ENCODE results near the gene DRP2. TPM values are rescaled to one million over a fixed set of nuclear protein-coding genes. Genes with fewer than 3 reads are reported as not detected.

Gene DRP2
- total and polyA plus RNA-seq, 4 donors: 0.18 to 1.9 (median 0.89) TPM

DNA sequence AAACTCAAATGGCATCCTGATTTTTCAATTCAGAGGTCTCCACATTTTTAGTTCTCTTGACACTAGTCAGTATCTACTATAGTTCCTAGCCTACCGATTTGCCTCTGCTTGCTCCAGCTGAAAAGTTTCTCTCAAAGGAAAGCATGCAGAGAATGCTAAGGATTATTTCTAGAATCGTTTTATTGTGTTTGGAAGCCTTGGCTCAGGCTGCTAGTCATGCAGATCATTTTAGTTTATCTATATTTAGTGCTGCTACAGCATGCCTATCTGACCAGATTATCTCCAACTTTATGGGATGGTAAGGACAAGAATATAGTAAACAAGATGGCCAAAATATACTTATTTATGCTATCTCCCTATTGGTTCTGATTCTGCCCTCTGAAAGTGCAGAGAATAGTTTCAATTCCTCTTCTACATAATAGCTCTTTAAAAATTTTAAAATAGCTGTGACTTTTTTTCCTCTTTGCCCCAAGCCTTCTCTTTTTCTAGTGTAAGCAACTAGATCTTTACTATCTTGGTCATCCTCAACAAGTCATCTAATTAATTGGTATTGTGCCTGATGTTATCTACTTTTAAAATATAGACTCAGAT is 15.7 kb upstream of the DRP2 start:
- Histone ChIP-seq H3K4me3 (ENCODE audit: low read length in 2 of 2) (no peak overlapping the region), H3K9me3 (ENCODE audit: control insufficient read depth, low read length) (no peaks in the 10 kb centered on the region), H3K36me3 (ENCODE audit: control insufficient read depth in 1 of 2, insufficient read depth in 2 of 2, low read length in 1 of 2) (no peaks in the 10 kb centered on the region), H3K27ac (ENCODE audit: low read depth in 1 of 2, low read length in 2 of 2) (peak overlapping the region in 1 of 2 donors; percentile 28), H3K4me1 (ENCODE audit: control insufficient read depth in 1 of 2, insufficient read depth in 2 of 2, low read length in 2 of 2) (no peaks in the 10 kb centered on the region), H3K27me3 (ENCODE audit: control insufficient read depth in 1 of 2, insufficient read depth in 2 of 2, low read length in 1 of 2) (no peaks in the 10 kb centered on the region)
- intact Hi-C loops (cut with DNase I): loop anchor here in 1 of 2 donors (10.0 kb wide), 1 partner anchor 309 kb away; no protein-coding TSS in a partner anchor
- WGBS, 2 donors: 6 to 25% methylated on average over 2 of the region's 2 CpGs
- DNase-seq: no peak
- no peak for ATAC-seq (ENCODE audit: low FRiP score)

- ATAC-seq (ENCODE audit: low FRiP score) (no peak), DNase-seq (no peak)
- H3K36me3 ChIP-seq (ENCODE audit: control insufficient read depth in 1 of 2, insufficient read depth in 2 of 2, low read length in 1 of 2): no peaks in the 10 kb centered on the region
- no peak overlapping the region for H3K4me3 ChIP-seq (ENCODE audit: low read length in 2 of 2)
- no peaks in the 10 kb centered on the region for H3K9me3 ChIP-seq (ENCODE audit: control insufficient read depth, low read length)
- 39 to 47% methylated on average over 3 of the region's 3 CpGs for WGBS, 2 donors
- H3K27me3 ChIP-seq (ENCODE audit: control insufficient read depth in 1 of 2, insufficient read depth in 2 of 2, low read length in 1 of 2): no peaks in the 10 kb centered on the region
- H3K27ac ChIP-seq (ENCODE audit: low read depth in 1 of 2, low read length in 2 of 2): no peak overlapping the region
- no peaks in the 10 kb centered on the region for H3K4me1 ChIP-seq (ENCODE audit: control insufficient read depth in 1 of 2, insufficient read depth in 2 of 2, low read length in 2 of 2)
- intact Hi-C loops (cut with DNase I): loop anchor here in 1 of 2 donors (5.0 to 10.0 kb wide), 2 partner anchors 154 to 312 kb away; partner anchors contain the start of gene TRMT2B
Observed at GRCh38 chrX:101206471-101206870, 13.1 kb upstream of the DRP2 start.

DNA sequence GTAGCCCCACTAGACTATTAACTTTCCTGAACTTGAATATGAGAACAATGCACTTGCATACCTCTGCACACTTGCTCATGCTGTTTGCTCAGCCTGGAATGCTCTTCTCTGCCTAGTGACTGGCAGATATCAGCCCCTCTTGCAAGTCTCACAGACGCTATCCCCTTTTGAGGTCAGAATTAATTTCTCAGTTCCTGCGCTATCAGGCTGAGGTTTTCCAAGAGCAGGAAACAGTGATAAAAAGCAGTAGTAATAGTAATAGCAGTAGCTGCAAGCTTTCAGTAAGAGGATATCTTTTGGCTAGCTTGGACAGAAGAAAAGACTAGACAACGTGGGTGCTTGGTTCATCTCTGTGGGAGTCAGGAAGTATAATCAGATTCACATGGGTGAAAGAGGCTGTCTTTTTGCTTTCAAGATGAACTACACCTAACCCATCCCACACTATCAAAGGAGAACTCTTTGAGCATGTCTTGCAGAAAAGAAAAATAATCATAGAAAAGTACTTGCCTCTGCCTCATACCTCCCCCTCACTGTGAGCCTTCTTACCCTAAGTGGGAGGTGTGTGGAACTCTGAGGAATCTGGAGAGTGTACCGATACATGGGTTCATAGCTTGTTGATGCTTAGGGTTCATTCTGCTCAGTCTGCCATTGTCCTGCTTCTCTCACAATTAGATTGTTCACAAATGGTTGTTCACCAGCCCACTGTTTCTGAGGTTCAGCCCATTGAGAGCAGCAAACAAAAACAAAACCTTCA is 11.3 kb upstream of the DRP2 start:
- Histone ChIP-seq H3K27ac (ENCODE audit: low read depth in 1 of 2, low read length in 2 of 2) (no peak overlapping the region), H3K4me1 (ENCODE audit: control insufficient read depth in 1 of 2, insufficient read depth in 2 of 2, low read length in 2 of 2) (no peaks in the 10 kb centered on the region), H3K9me3 (ENCODE audit: control insufficient read depth, low read length) (no peaks in the 10 kb centered on the region), H3K4me3 (ENCODE audit: low read length in 2 of 2) (no peak overlapping the region), H3K36me3 (ENCODE audit: control insufficient read depth in 1 of 2, insufficient read depth in 2 of 2, low read length in 1 of 2) (no peaks in the 10 kb centered on the region), H3K27me3 (ENCODE audit: control insufficient read depth in 1 of 2, insufficient read depth in 2 of 2, low read length in 1 of 2) (no peaks in the 10 kb centered on the region)
- ATAC-seq (ENCODE audit: low FRiP score): no peak
- WGBS, 2 donors: 53 to 57% methylated on average over 4 of the region's 4 CpGs
- DNase-seq: no peak
- intact Hi-C loops (cut with DNase I): loop anchor here in 1 of 2 donors (5.0 to 10.0 kb wide), 2 partner anchors 156 to 314 kb away; partner anchors contain the start of gene TRMT2B

DNA sequence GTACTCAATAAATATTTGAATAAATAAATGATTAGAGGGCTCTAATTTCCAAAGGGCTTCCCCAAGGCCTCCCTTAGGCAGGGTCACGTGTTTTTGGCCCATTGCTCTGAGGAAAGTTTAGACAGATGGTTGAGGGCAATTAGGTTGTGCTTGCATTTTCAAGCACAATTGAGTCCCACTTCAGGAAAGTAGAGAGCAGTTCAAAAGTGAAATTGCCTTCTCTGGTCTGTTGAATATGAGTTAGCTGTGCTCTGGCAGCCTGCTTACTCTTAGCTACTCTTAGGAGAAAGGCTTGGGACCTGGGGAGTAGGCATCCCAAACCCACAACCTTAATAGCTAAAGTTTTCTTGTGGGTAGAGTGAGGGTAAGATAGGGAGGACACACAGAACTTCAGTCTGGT is 9.0 kb upstream of the DRP2 start:
- DNase-seq (no peak), ATAC-seq (ENCODE audit: low FRiP score) (no peak)
- Histone ChIP-seq H3K27me3 (ENCODE audit: control insufficient read depth in 1 of 2, insufficient read depth in 2 of 2, low read length in 1 of 2) (no peaks in the 10 kb centered on the region), H3K36me3 (ENCODE audit: control insufficient read depth in 1 of 2, insufficient read depth in 2 of 2, low read length in 1 of 2) (no peaks in the 10 kb centered on the region), H3K9me3 (ENCODE audit: control insufficient read depth, low read length) (no peaks in the 10 kb centered on the region), H3K27ac (ENCODE audit: low read depth in 1 of 2, low read length in 2 of 2) (no peak overlapping the region), H3K4me1 (ENCODE audit: control insufficient read depth in 1 of 2, insufficient read depth in 2 of 2, low read length in 2 of 2) (no peaks in the 10 kb centered on the region), H3K4me3 (ENCODE audit: low read length in 2 of 2) (no peak overlapping the region)
- intact Hi-C loops (cut with DNase I): no loop called here
- 52 to 96% methylated on average over 1 of the region's 1 CpG for WGBS, 2 donors

- intact Hi-C loops (cut with DNase I): no loop called here
- Histone ChIP-seq H3K36me3 (ENCODE audit: control insufficient read depth in 1 of 2, insufficient read depth in 2 of 2, low read length in 1 of 2) (no peaks in the 10 kb centered on the region), H3K4me1 (ENCODE audit: control insufficient read depth in 1 of 2, insufficient read depth in 2 of 2, low read length in 2 of 2) (no peaks in the 10 kb centered on the region), H3K4me3 (ENCODE audit: low read length in 2 of 2) (no peak overlapping the region), H3K27ac (ENCODE audit: low read depth in 1 of 2, low read length in 2 of 2) (no peak overlapping the region), H3K27me3 (ENCODE audit: control insufficient read depth in 1 of 2, insufficient read depth in 2 of 2, low read length in 1 of 2) (no peaks in the 10 kb centered on the region), H3K9me3 (ENCODE audit: control insufficient read depth, low read length) (no peaks in the 10 kb centered on the region)
- DNase-seq (no peak), ATAC-seq (ENCODE audit: low FRiP score) (no peak)
- 81 to 90% methylated on average over 6 of the region's 6 CpGs for WGBS, 2 donors
Observed at GRCh38 chrX:101217689-101218088, 1.9 kb upstream of the DRP2 start.

DNA sequence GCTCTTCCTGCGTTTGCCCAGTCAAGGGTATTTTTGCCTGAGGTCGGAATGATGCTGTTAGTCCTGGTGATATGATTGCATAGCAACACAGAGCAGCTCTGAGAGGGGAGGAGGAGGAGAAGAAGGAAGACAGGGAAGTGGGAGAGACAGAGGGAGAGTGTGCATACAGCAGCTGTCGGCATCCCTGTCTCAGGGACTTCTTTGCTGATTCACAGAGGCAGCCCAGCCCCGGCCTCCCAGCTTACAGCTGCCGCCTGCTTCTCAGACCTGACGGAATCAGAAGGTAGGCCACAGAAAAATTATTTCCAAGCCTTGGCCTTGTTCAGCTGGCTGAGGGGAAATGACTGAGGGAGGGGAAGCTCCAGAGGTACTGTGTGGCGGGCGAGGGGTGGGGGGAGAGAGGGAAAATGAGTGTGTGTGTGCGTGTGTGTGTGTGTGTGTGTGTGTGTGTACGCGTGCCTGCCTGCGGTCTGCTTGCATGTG is 319 bp downstream of the DRP2 start:
- intact Hi-C loops (cut with DNase I): no loop called here
- 69 to 75% methylated on average over 12 of the region's 12 CpGs for WGBS, 2 donors
- H3K27ac ChIP-seq (ENCODE audit: low read depth in 1 of 2, low read length in 2 of 2): no peak overlapping the region
- DNase-seq (no peak), ATAC-seq (ENCODE audit: low FRiP score) (no peak)
- no peaks in the 10 kb centered on the region for H3K27me3 ChIP-seq (ENCODE audit: control insufficient read depth in 1 of 2, insufficient read depth in 2 of 2, low read length in 1 of 2)
- H3K9me3 ChIP-seq (ENCODE audit: control insufficient read depth, low read length): no peaks in the 10 kb centered on the region
- no peaks in the 10 kb centered on the region for H3K36me3 ChIP-seq (ENCODE audit: control insufficient read depth in 1 of 2, insufficient read depth in 2 of 2, low read length in 1 of 2)
- H3K4me3 ChIP-seq (ENCODE audit: low read length in 2 of 2): no peak overlapping the region
- no peaks in the 10 kb centered on the region for H3K4me1 ChIP-seq (ENCODE audit: control insufficient read depth in 1 of 2, insufficient read depth in 2 of 2, low read length in 2 of 2)

- intact Hi-C loops (cut with DNase I): no loop called here
- DNase-seq: peak in 1 of 2 donors; percentile 73
- Histone ChIP-seq H3K27ac (ENCODE audit: low read depth in 1 of 2, low read length in 2 of 2) (no peak overlapping the region), H3K27me3 (ENCODE audit: control insufficient read depth in 1 of 2, insufficient read depth in 2 of 2, low read length in 1 of 2) (no peaks in the 10 kb centered on the region), H3K9me3 (ENCODE audit: control insufficient read depth, low read length) (no peaks in the 10 kb centered on the region), H3K36me3 (ENCODE audit: control insufficient read depth in 1 of 2, insufficient read depth in 2 of 2, low read length in 1 of 2) (no peaks in the 10 kb centered on the region), H3K4me1 (ENCODE audit: control insufficient read depth in 1 of 2, insufficient read depth in 2 of 2, low read length in 2 of 2) (no peaks in the 10 kb centered on the region), H3K4me3 (ENCODE audit: low read length in 2 of 2) (no peak overlapping the region)
- ATAC-seq (ENCODE audit: low FRiP score): no peak
- WGBS, 2 donors: 41 to 54% methylated on average over 4 of the region's 4 CpGs
Observed at GRCh38 chrX:101220662-101221260, 1.2 kb downstream of the DRP2 start.

GRCh38 chrX:101223226-101223625 is 3.6 kb downstream of the DRP2 start:
- no peak overlapping the region for H3K4me3 ChIP-seq (ENCODE audit: low read length in 2 of 2)
- no peaks in the 10 kb centered on the region for H3K36me3 ChIP-seq (ENCODE audit: control insufficient read depth in 1 of 2, insufficient read depth in 2 of 2, low read length in 1 of 2)
- H3K27me3 ChIP-seq (ENCODE audit: control insufficient read depth in 1 of 2, insufficient read depth in 2 of 2, low read length in 1 of 2): no peaks in the 10 kb centered on the region
- DNase-seq (no peak), ATAC-seq (ENCODE audit: low FRiP score) (no peak)
- no peak overlapping the region for H3K27ac ChIP-seq (ENCODE audit: low read depth in 1 of 2, low read length in 2 of 2)
- 57 to 92% methylated on average over 1 of the region's 1 CpG for WGBS, 2 donors
- intact Hi-C loops (cut with DNase I): no loop called here
- H3K4me1 ChIP-seq (ENCODE audit: control insufficient read depth in 1 of 2, insufficient read depth in 2 of 2, low read length in 2 of 2): no peaks in the 10 kb centered on the region
- H3K9me3 ChIP-seq (ENCODE audit: control insufficient read depth, low read length): no peaks in the 10 kb centered on the region

Measured in aorta (tissue), 5 donors.